ENCODE results near the gene ZNF133.
"Not testable (repeated sequence)": the region's sequence is repeated elsewhere in the genome, so short reads cannot be mapped to it uniquely, and the experiment has no call there.

ZNF133 gene

DNA sequence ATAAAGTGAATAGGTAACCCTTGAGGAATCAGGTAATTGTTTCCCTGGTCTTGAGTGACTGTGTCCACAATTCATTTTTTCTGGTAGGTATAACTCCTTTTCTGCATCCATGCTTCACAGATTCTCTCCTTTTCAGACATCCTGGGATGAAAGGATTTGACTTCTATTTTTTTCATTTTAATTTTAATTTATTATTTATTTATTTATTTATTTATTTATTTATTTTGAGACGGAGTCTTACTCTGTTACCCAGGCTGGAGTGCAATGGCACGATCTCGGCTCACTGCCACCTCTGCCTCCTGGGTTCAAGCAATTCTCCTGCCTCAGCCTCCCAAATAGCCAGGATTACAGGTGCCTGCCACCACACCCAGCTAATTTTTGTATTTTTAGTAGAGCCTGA, 61.4 kb downstream of the ZNF133 start:
- intact Hi-C loops (cut with DNase I); DNase-seq: not testable (repeated sequence)

DNA sequence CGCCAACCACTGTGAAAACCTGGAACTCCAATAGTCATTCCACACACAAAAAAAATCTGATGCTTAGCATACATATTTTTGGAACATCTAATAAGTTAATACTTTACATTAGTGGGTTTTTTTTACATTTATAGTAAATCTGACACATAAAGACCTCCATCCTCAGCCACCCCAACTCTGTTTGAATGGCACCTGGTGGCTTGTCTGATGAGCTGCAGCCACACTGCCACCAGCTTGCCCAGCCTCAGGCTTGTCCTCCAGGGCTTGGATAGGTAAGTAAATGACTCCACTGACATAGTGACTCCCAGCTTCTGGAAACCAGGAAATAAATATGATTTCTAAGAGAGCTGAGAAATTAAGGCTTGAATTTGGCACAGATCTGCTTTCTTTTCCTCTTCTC, 71.5 kb downstream of the ZNF133 start:
- intact Hi-C loops (cut with DNase I), result no loop called here
- peak in 1 of 10 donors; percentile 22 for DNase-seq

DNA sequence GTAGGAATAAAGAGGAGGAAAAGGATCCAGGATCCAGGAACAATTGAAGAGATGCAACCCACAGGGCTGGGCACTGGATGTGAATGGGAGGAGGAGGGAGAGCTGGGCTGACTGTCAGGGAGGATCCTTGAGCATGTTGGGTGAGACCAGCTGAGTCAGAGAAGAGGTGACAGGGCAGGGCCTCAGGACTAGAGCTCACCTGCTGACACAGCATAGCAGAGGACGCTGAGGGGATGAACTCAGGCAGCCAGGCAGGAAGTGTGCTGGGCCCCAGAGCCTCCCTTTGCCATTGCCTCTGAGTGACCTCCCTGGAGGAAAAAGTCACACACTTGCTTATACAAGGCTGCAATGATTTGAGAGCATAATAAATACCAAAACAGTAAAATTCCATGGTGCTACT, 72.3 kb downstream of the ZNF133 start:
- intact Hi-C loops (cut with DNase I), result no loop called here
- DNase-seq, result peak in 1 of 10 donors; percentile 40

DNA sequence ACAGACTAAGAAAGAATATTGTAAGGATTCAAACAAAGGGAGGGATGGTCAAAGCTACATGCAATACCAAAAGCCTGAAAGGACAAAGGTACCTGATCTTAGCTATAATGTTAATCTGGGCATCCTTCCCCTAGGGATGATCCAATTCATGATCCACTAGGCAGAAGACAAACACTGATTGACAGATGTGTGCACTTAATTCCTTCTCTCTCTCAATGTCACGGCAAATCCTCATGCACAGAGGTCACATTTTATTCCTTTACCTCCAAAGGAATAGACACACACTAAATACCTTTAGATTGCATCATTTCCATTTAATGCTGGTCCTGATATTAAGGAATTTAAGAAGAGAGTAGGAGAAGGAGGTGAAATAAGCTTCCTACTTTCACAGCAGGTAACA, 73.4 kb downstream of the ZNF133 start:
- intact Hi-C loops (cut with DNase I), result no loop called here
- no peak for DNase-seq

DNA sequence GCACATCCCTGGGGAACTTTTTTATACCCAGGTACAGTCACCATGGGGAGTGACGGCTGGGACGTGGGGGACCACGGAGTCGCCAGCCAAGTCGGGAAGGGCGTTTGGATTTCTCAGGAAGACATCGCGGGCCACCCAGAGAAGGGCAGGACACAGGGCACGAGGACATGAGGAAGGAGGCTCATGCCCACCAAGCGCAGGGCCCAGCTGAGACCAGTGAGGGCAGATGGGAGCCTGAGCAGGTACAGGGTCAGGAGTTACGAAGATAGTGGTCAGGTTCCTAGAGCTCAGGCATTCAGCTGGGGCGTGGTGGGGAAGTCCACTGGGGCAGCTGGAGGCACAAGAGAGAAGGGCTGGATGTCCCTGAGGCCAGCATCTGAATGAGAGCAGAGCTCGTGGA, 74.6 kb downstream of the ZNF133 start:
- intact Hi-C loops (cut with DNase I), result no loop called here

DNA sequence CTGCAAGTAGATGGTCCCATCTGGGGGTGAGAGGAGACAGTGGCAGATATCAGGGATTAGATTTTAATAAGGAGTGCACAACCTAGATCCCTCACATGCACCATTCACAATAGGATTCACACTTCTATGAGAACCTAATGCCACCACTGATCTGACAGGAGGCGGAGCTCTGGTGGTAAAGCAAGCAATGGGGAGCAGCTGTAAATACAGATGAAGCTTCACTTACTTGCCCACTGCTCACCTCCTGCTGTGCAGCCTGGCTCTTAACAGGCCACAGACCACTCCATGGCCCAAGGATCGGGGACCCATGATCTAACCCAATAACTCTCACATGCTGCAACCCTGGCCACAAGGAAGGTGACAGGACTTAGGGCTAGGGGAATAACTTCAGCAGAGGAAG, 75.4 kb downstream of the ZNF133 start:
- DNase-seq, result peak in 1 of 10 donors; percentile 34
- intact Hi-C loops (cut with DNase I), result no loop called here

More for the DNA sequence above, 74.6 kb downstream of the ZNF133 start:
- peak in 1 of 10 donors; percentile 70 for DNase-seq

DNA sequence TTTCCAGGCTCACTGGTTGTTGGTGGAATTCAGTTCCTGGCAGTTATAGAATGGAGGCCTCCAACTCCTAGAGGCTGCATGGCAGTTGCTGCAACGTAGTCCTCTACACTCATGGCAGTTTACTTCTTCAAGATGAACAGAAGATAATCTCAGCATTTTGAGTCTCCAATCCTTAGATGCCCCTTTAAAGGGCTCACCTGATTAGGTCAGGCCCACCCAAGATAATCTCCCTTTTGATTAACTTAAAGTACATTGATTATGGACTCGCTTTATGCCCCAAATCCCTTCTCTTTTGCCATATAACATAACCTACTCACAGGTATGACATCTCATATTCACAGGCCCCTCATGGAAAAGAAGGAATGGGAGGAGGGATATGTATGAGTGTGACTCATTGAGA, 76.4 kb downstream of the ZNF133 start:
- intact Hi-C loops (cut with DNase I), result no loop called here
- no peak for DNase-seq
